HG03095 (cell line): ENCODE measurements around the gene LOXL3.
"Not testable (repeated sequence)": the region's sequence is repeated elsewhere in the genome, so short reads cannot be mapped to it uniquely, and the experiment has no call there.

Experiments
- ATAC-seq: cut with Tn5 transposase; IDR thresholded peaks from one replicate; pipeline ENCODE4 v1.9.1; 2021; ENCODE audit warnings: moderate library complexity; ENCODE audit not compliant: unreplicated experiment

Gene LOXL3

GRCh38 chr2:74573747-74574562 is 20.2 kb upstream of the LOXL3 start:
- ATAC-seq: peak; percentile 41

GRCh38 chr2:74572178-74572925 is 18.6 kb upstream of the LOXL3 start:
- ATAC-seq: no peak

- ATAC-seq: peak; percentile 63
Measured at GRCh38 chr2:74571058-74571457, 17.3 kb upstream of the LOXL3 start.

GRCh38 chr2:74569686-74570085 is 15.9 kb upstream of the LOXL3 start:
- ATAC-seq: no peak

GRCh38 chr2:74567881-74568280 is 14.1 kb upstream of the LOXL3 start:
- ATAC-seq: no peak

- ATAC-seq: no peak
Measured at GRCh38 chr2:74566754-74567085, 13.0 kb upstream of the LOXL3 start.

GRCh38 chr2:74566076-74566753 is 12.5 kb upstream of the LOXL3 start:
- no peak for ATAC-seq

- no peak for ATAC-seq
Measured at GRCh38 chr2:74564222-74564621, 10.5 kb upstream of the LOXL3 start.

- no peak for ATAC-seq
Measured at GRCh38 chr2:74562126-74562775, 8.5 kb upstream of the LOXL3 start.

- not testable (repeated sequence) for ATAC-seq
Measured at GRCh38 chr2:74561022-74561421, 7.3 kb upstream of the LOXL3 start.

- ATAC-seq: no peak
Measured at GRCh38 chr2:74560591-74560990, 6.8 kb upstream of the LOXL3 start.

- no peak for ATAC-seq
Measured at GRCh38 chr2:74559912-74560311, 6.2 kb upstream of the LOXL3 start.

GRCh38 chr2:74558284-74559230 is 4.8 kb upstream of the LOXL3 start:
- no peak for ATAC-seq

- ATAC-seq: no peak
Measured at GRCh38 chr2:74556831-74557370, 3.2 kb upstream of the LOXL3 start.

- no peak for ATAC-seq
Measured at GRCh38 chr2:74556159-74556558, 2.4 kb upstream of the LOXL3 start.

- ATAC-seq: no peak
Measured at GRCh38 chr2:74555610-74556103, 1.9 kb upstream of the LOXL3 start.

- ATAC-seq: peak; percentile 31
Measured at GRCh38 chr2:74554820-74555531, 1.2 kb upstream of the LOXL3 start.

GRCh38 chr2:74552914-74553811 is 579 bp downstream of the LOXL3 start:
- no peak for ATAC-seq
